ENCODE measurements around the gene CREB3L1.
A peak's percentile ranks its signal among the peaks of the same experiment; 100 is the strongest.

Gene CREB3L1
- 0 to 0.07 (median 0) reads per million in 18 experiments for total RNA-seq

GRCh38 chr11:46277622-46278386 is at the start of gene CREB3L1:
TSS of gene CREB3L1 (plus strand) at chr11:46277662. CDS start at chr11:46278112, 450 bp downstream.
- no peak for DNase-seq

- DNase-seq: peak in 1 of 2 donors; percentile 55
These were observed 48.2 kb upstream of the CREB3L1 start for GRCh38 chr11:46229230-46229629.

GRCh38 chr11:46234311-46234710 is 43.2 kb upstream of the CREB3L1 start:
- no peak for DNase-seq

GRCh38 chr11:46235777-46236688 is 41.4 kb upstream of the CREB3L1 start:
- DNase-seq: peak; percentile 70 to 95

- no peak for DNase-seq
These were observed 40.6 kb upstream of the CREB3L1 start for GRCh38 chr11:46236918-46237247.

GRCh38 chr11:46237248-46238077 is 40.0 kb upstream of the CREB3L1 start:
- DNase-seq: peak; percentile 87 to 91

- peak in 1 of 2 donors; percentile 54 for DNase-seq
These were observed 39.1 kb upstream of the CREB3L1 start for GRCh38 chr11:46238078-46238966.

GRCh38 chr11:46238967-46239800 is 38.3 kb upstream of the CREB3L1 start:
- DNase-seq: peak; percentile 86 to 89

- DNase-seq: no peak
These were observed 37.7 kb upstream of the CREB3L1 start for GRCh38 chr11:46239801-46240061.

- DNase-seq: no peak
These were observed 37.1 kb upstream of the CREB3L1 start for GRCh38 chr11:46240371-46240770.

- no peak for DNase-seq
These were observed 36.6 kb upstream of the CREB3L1 start for GRCh38 chr11:46240861-46241260.

GRCh38 chr11:46242041-46242951 is 35.2 kb upstream of the CREB3L1 start:
- no peak for DNase-seq

- DNase-seq: peak; percentile 93 to 94
These were observed 34.3 kb upstream of the CREB3L1 start for GRCh38 chr11:46242952-46243795.

GRCh38 chr11:46243796-46244109 is 33.7 kb upstream of the CREB3L1 start:
- no peak for DNase-seq

- DNase-seq: no peak
These were observed 30.9 kb upstream of the CREB3L1 start for GRCh38 chr11:46246521-46246920.

- no peak for DNase-seq
These were observed 30.4 kb upstream of the CREB3L1 start for GRCh38 chr11:46247090-46247489.

- DNase-seq: peak in 1 of 2 donors; percentile 18
These were observed 29.8 kb upstream of the CREB3L1 start for GRCh38 chr11:46247659-46248058.

GRCh38 chr11:46248289-46249102 is 29.0 kb upstream of the CREB3L1 start:
- no peak for DNase-seq

Data from inflammatory macrophage (primary cell).